Measurements from ENCODE around the gene NDRG2. TPM values are rescaled to one million over a fixed set of nuclear protein-coding genes. Genes with fewer than 3 reads are reported as not detected.

NDRG2 gene
- total RNA-seq, 1 experiment from 2014 or later = 18.9 TPM

- TF ChIP-seq CTCF (IDR thresholded peaks at IDR 0.05 in 2 of 3, conservative IDR thresholded peaks at IDR 0.05 in 1 of 3; ENCODE audit: borderline replicate concordance in 1 of 3, insufficient read depth in 1 of 3, low read depth in 2 of 3, low read length in 2 of 3) (no peak), MAX (IDR thresholded peaks at IDR 0.05) (no peak), ELF1 (IDR thresholded peaks at IDR 0.05; ENCODE audit: borderline replicate concordance, low read depth) (no peak), FOSL1 (IDR thresholded peaks at IDR 0.05; ENCODE audit: low read depth) (no peak)
- TF ChIP-seq, protein P1, sequence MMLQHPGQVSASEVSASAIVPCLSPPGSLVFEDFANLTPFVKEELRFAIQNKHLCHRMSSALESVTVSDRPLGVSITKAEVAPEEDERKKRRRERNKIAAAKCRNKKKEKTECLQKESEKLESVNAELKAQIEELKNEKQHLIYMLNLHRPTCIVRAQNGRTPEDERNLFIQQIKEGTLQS (IDR thresholded peaks at IDR 0.05) = no peak
These were observed 3.8 kb downstream of the NDRG2 start (continued) for GRCh38 chr14:21020977-21021545.

DNA sequence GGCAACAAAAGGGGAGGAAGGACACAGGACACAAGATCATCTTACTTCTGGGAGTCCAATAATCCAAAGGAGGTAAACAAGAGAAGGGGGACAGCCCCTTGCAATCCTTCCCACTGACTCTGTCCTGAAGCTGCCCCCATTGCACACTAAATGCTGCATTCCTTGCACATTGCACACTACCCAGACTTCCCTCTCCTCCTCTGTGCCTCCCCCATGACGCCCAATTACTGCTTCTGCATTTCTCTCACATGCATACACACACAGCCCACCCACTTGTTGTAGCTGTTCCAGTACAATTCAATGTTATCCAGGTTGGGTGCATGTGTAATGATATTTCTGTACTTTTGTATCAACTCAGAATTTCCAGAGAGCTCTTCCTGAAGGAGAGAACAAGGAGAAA lies 5.5 kb downstream of the NDRG2 start:
- H3K79me2 ChIP-seq (ENCODE audit: insufficient read depth, low read length) = no peaks in the 10 kb centered on the region
- ChIA-PET POLR2A (no interaction called here), RAD21 (ENCODE audit: low non-redundant PET in 1 of 2, low total read pairs in 2 of 2, uncharacterized antibody in 2 of 2, unreplicated experiment in 2 of 2) (no interaction called here), CTCF (interaction anchor here (1.4 kb wide), 1 partner anchor 162 kb away, joined by 4 read pairs; no protein-coding TSS in a partner anchor)
- no peak overlapping the region for H3K4me3 ChIP-seq (replicated peaks in 1 of 2; ENCODE audit: low read depth in 1 of 2, low read length in 2 of 2)
- no peaks in the 10 kb centered on the region for H3K9me2 ChIP-seq (ENCODE audit: insufficient read depth)
- TF ChIP-seq ZBTB33 (IDR thresholded peaks at IDR 0.05; ENCODE audit: extremely low read depth, insufficient replicate concordance, low read length) (no peak), ZNF274 (IDR thresholded peaks at IDR 0.05; ENCODE audit: low read depth, low read length) (no peak), CBX3 (IDR thresholded peaks at IDR 0.05; ENCODE audit: low read depth) (no peak)
- no peak overlapping the region for H3K4me2 ChIP-seq (ENCODE audit: low read length)
- no peaks in the 10 kb centered on the region; a peak in 1 of 4 replicates for H3K36me3 ChIP-seq (ENCODE audit: control insufficient read depth in 1 of 2, insufficient read depth in 2 of 2, low read length in 2 of 2)
- peaks cover 7 to 11% of the 10 kb centered on the region in 2 experiments; a peak in 2 of 4 replicates for H3K4me1 ChIP-seq (ENCODE audit: control insufficient read depth in 1 of 2, insufficient read depth in 2 of 2, low read length in 2 of 2)
- ATAC-seq (no peak), DNase-seq (ENCODE audit: low read depth, low spot score) (no peak)
- H2AFZ ChIP-seq (ENCODE audit: low read depth, low read length, poor library complexity, severe bottlenecking) = no peak overlapping the region
- H3K9ac ChIP-seq (ENCODE audit: low read length) = no peak overlapping the region
- no peaks in the 10 kb centered on the region for H4K20me1 ChIP-seq (ENCODE audit: insufficient read depth)
- intact Hi-C loops (cut with micrococcal nuclease) = loop anchor here (10.0 kb wide), 1 partner anchor 535 kb away; no protein-coding TSS in a partner anchor
- no peak overlapping the region for H3K27ac ChIP-seq (ENCODE audit: low read depth, low read length)
- no TSS peak for BruUV-seq (replicated peaks)
- H3K9me3 ChIP-seq (ENCODE audit: control insufficient read depth in 1 of 2, insufficient read depth in 1 of 2, low read depth in 1 of 2, low read length in 2 of 2) = no peaks in the 10 kb centered on the region
- H3K27me3 ChIP-seq (ENCODE audit: insufficient read depth, low read length) = no peaks in the 10 kb centered on the region

Measured in HCT116 (cell line).